Jurkat, Clone E6-1 (cell line): Measurements from ENCODE around the gene IGF1R.
A peak's percentile ranks its signal among the peaks of the same experiment; 100 is the strongest.
"Not testable (repeated sequence)": the region's sequence is repeated elsewhere in the genome, so short reads cannot be mapped to it uniquely, and the experiment has no call there.

ENCODE experiments used
- DNase-seq: peaks from one replicate; pipeline ENCODE4 v3.0.0-alpha.2; 2011; ENCODE audit warnings: low read depth, low spot score
- H3K4me3 ChIP-seq: 2 replicates; pipeline ENCODE4 v1.5.1; 2011; ENCODE audit warnings: mild to moderate bottlenecking, low read length, control low read depth, moderate library complexity

IGF1R gene

GRCh38 chr15:98970799-98971198 is 322.5 kb downstream of the IGF1R start:
- no peak overlapping the region for H3K4me3 ChIP-seq
- DNase-seq = no peak

- no peak for DNase-seq
- no peak overlapping the region for H3K4me3 ChIP-seq
These were observed 328.2 kb downstream of the IGF1R start for GRCh38 chr15:98976500-98976899.

GRCh38 chr15:98977441-98977840 is 329.1 kb downstream of the IGF1R start:
- H3K4me3 ChIP-seq = no peak overlapping the region
- no peak for DNase-seq

- no peak for DNase-seq
- no peak overlapping the region for H3K4me3 ChIP-seq
These were observed 329.8 kb downstream of the IGF1R start for GRCh38 chr15:98978153-98978552.

GRCh38 chr15:98980899-98981228 is 332.5 kb downstream of the IGF1R start:
- no peak for DNase-seq
- no peak overlapping the region for H3K4me3 ChIP-seq

- DNase-seq = no peak
- H3K4me3 ChIP-seq = no peak overlapping the region
These were observed 333.7 kb downstream of the IGF1R start for GRCh38 chr15:98981851-98982722.

GRCh38 chr15:98983334-98983733 is 335.0 kb downstream of the IGF1R start:
- DNase-seq = no peak
- no peak overlapping the region for H3K4me3 ChIP-seq

- no peak for DNase-seq
- no peak overlapping the region for H3K4me3 ChIP-seq
These were observed 337.9 kb downstream of the IGF1R start for GRCh38 chr15:98986281-98986680.

GRCh38 chr15:98994892-98995291 is 346.6 kb downstream of the IGF1R start:
- DNase-seq = no peak
- H3K4me3 ChIP-seq = no peak overlapping the region

- DNase-seq = no peak
- no peak overlapping the region for H3K4me3 ChIP-seq
These were observed 347.8 kb downstream of the IGF1R start for GRCh38 chr15:98996169-98996568.

- DNase-seq = no peak
- H3K4me3 ChIP-seq = no peak overlapping the region
These were observed 348.3 kb downstream of the IGF1R start for GRCh38 chr15:98996624-98997023.

- DNase-seq = no peak
- no peak overlapping the region for H3K4me3 ChIP-seq
These were observed 349.0 kb downstream of the IGF1R start for GRCh38 chr15:98997312-98997711.

GRCh38 chr15:98997755-98998154 is 349.4 kb downstream of the IGF1R start:
- H3K4me3 ChIP-seq = no peak overlapping the region
- DNase-seq = no peak

GRCh38 chr15:98998279-98998678 is 349.9 kb downstream of the IGF1R start:
- DNase-seq = no peak
- no peak overlapping the region for H3K4me3 ChIP-seq

- DNase-seq = peak; percentile 24
- H3K4me3 ChIP-seq = no peak overlapping the region
These were observed 350.9 kb downstream of the IGF1R start for GRCh38 chr15:98999233-98999632.

- H3K4me3 ChIP-seq = no peak overlapping the region
- peak; percentile 45 for DNase-seq
These were observed 353.9 kb downstream of the IGF1R start for GRCh38 chr15:99002226-99002625.

- peak; percentile 35 for DNase-seq
- H3K4me3 ChIP-seq = not testable (repeated sequence)
These were observed 355.0 kb downstream of the IGF1R start for GRCh38 chr15:99003317-99003716.

- not testable (repeated sequence) for H3K4me3 ChIP-seq, DNase-seq
These were observed 356.9 kb downstream of the IGF1R start for GRCh38 chr15:99004998-99005974.

GRCh38 chr15:99006146-99006545 is 357.8 kb downstream of the IGF1R start:
- H3K4me3 ChIP-seq = no peak overlapping the region
- no peak for DNase-seq

- no peak overlapping the region for H3K4me3 ChIP-seq
- no peak for DNase-seq
These were observed 358.7 kb downstream of the IGF1R start for GRCh38 chr15:99006904-99007495.
